SIG-M5 treated with dmso at 0.1 percent for 504 hours (cell line): ENCODE results near the gene DDA1.

ENCODE experiments used
- DNase-seq: peaks from one replicate; lab custom pipeline; 2025; ENCODE audit not compliant: unreplicated experiment; lab: John Stamatoyannopoulos, UW

Gene DDA1

DNA sequence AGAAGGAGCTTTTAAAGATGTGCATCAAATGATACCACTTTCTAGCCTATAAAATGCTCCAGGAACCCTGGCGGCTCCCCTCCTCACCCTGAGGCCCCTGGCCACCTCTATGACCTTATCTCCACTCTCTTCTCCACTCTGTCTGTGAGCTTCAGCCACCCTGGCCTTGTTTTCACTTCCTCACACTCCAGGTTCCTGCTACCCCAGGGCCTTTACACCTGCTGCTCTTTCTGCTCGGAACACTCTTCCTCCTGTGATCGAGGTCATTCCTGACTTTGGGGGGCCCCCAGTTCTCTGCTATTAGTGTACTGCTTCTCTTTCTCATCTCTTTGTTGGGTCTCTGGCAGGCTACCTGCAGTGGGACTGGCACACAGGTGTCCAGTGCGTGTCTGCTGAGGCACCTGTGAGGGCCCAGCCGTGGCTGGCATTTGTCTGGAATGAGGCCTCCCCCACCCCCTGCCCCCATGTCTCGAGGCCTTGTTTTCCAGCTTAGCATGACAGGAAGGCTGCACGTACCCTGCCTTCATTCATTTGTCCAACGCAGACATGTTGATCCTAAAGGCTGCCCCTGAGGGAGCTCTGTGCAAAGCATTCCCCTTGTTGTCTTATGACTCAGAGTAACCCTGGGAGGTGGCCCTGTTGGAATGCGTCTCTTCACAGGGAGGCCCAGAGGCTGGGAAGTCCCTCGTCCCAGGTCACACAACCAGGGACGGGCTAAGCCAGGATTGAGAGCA lies 2.3 kb downstream of the DDA1 start:
- no peak for DNase-seq

DNA sequence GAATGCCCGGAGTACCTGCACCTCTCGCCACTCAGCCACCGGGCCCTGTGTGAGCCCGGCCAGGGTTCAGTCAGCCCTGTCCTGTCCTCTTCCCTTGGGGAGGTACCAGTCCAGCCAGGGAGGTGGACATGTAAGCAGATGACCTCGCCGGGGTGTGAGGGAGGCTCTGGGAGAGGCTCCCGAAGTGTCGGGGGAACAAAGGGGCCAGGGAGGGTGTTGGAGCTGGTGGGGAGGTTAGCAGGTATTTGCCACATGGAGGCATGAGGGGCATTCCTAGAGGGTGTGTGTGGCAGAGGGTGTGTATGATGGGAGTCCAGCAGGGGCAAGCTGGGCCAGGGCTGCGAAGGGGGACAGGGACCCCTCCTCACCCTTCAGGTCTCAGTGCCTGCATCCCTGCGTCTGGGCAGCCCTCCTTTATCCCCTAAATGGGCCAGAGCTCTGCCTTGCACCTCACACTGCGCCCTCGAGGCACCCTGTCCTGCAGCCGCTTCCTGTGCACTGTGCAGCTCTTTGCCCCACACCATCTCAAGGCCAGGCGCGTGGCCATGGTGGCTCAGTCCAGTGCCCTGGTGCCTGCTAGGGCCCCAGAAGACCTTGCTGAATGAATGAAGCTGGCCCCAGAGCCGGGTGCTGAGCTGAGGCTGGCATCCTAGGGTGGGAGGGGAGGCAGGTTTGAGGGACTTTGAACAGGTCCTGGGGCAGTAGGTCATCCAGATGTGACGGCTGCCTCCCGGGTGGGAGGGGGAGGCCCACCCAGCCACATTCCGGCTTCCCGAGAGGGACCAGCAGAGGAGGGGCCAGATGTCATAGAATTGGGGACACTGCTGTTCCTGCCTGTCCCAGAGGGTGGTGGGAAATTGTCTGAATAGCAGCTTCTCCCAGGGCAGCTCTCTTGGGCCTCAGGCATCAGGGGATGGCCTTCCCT lies 3.1 kb downstream of the DDA1 start:
- no peak for DNase-seq

DNA sequence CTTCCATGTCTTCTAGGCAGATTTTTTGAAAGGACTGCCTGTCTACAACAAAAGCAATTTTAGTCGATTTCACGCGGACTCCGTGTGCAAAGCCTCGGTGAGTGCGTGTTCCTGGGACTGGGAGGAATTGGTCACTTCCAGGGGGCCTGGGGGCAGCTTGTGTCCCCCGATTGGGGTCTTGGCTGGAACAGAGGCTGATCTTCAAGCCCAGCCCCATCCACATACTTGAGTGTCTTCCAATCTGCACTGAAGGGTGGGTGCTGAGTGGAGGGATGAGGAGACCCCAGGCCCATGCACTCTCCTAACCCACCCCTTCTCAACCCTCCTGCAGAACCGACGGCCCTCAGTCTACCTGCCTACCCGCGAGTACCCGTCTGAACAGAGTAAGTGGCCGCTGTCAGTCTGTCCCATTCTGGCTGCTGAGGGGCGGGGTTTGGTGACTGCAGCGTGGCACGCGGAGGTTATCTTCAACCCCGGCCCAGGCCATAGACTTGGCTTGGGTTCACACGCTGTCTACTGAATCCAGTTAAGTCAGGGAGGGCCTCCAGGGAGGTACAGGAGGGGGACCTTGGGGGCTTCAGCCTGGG lies 4.7 kb downstream of the DDA1 start:
- DNase-seq: no peak

DNA sequence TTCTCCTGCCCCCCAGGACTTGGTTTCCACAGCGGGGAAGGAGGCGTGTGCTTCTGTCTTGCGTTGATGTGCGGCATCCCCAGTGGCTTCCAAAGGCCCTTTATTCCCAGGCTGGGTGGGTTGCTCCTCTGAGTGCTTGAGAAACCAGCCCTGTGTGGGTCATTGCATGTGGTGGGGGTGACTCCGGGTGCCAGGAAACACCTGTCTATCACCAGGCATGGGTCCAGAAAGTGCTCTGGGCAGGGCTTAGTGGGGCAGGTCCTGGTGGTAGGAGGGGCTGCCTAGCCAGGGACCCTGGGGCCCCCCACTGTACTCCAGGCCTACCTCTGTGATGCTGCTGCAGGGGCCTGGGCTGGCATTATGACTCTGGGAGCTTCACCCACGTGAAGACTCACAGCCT lies 9.6 kb downstream of the DDA1 start:
- DNase-seq: no peak

DNA sequence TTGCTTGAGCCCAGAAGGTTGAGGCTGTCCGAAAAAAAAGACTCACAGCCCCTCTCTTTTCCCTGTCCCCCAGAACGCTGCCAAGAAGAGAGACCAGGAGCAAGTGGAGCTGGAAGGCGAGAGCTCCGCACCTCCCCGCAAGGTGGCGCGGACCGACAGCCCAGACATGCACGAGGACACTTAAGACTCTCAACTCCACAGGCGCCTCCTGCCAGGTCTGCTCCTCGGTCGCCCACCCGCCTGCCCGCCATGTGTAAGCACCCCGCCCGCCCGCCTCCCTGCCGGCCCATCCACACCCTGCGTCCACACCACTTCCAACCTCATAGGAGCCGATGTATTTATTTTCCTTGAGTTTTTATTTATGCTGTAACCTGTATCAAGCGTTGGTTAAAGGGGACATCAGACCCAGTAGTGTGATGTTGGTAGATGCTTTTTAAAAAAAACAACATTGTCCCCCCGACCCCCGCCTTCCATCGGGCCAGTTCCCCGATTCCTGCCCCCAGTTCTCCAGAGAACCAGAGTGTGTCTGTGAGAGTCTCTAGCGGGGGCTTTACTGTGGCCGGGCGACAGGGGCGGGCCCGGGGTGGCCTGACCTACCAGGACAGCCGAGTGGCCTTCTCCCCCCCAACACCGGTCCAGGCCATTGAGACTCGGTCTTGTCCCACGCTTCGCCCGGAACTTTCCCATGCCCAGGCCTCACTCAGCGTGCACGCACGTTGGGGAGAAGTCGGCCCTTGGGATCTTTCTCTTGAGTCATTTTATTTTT lies 10.3 kb downstream of the DDA1 start:
- no peak for DNase-seq

DNA sequence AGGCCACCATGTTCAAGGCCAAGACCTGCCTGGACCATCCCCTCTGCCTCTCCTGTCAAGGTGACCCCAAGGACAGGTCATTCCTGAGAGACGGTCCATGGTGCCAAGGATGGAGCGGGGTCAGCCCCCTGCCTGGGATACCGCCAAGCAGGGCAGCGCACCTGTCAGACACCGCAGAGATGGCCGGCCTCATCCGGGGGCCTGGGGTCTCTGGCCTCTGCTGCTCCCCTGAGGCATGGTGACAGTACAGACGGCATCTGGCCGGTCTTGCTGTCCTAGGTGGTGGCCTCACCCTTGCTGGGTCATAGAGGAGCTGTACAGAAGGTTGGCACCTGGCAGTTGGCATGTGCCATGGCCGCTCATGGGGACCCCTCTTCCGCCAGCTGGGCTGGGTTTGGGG lies 11.1 kb downstream of the DDA1 start:
- no peak for DNase-seq

DNA sequence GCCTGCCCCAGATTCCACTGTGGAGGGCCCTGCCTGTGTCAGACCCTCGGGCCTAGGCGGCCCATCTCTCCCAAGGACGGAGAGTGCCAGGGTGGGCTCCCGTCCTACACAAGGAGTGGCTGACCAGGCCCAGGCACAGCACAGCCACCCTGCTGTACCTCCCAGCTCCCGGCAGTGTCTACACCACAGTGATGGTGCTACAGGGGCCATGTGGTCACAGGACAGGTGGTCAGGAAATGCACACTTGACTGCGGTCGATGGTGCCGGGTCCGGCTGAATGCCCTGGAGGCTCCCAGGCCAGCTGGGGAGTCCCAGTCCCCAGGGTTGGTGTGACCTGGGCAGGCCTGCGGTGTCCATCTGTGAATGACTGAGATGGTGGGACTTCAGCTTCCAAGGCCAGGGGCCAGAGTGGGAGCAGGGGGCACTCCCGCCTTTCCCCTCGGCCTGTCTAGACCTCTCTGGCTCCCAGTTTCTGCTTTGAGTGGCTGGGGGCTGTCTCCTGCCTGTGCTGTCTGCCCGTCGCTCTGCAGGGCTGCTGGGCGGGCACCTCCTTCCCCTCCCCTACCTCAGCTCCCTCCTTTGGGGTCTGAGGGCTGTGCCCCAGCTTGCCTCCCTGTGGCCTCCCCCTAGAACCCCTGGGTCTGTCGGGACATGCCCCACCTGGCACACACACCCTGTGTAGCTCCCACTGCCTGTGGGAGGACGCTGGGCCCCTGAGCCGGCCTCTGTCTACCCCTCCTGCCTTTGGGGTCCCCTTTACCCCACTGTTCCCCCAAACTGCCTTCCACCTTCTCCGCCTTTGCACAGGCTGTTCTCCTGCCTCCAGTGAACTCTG lies 12.5 kb downstream of the DDA1 start:
- no peak for DNase-seq

DNA sequence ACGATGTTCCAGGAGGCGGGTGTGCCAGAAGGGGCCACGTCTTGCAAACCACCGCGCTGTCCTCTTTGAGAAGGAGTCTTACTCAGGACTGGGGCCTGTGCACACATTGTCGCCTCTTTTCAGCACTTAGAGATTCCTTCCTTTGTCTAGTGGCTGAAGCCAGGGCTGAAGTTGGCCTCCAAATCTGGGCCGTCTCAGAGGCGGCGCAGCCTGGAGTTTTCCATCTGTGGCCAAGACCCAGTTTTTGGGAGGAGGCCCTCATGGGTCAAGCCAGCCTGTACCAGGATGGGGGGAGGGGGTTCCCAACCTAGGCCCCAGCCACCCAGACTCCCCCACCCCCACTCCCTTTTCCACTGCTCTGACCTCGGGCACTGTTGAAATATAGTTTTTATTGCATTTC lies 13.5 kb downstream of the DDA1 start:
- no peak for DNase-seq

DNA sequence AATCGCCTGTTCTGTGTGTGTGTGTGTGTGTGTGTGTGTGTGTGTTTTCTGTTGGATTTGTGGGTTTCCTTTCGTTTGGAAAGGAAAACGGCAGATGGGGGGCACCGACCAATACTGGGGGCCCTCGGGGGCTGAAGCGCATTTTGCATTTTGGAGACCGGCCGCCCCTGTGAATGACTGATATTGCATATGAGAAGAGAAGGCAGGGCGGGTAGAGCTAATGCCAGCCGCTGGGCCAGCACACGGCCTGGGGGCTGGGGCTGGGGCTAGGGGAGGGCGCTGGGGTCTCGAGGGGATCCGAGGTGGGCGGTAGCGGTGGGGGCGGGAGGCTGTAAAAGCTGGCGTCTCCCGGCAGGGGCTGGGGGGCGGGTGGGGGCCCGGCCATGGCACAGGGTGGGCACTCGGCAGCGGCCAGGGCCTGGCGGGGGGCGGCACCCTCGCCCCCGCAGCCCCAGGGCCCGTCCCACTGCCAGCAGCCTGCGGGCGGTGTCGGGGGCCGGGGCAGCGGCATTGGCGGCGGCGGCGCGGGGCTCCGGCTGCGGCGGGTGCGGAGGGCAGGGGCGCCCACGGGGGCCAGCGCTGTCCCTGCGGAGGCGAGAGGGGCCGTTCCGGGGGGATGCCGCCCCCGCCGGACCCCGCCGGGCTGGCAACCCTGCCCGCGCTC lies 14.1 kb downstream of the DDA1 start:
- DNase-seq: no peak

DNA sequence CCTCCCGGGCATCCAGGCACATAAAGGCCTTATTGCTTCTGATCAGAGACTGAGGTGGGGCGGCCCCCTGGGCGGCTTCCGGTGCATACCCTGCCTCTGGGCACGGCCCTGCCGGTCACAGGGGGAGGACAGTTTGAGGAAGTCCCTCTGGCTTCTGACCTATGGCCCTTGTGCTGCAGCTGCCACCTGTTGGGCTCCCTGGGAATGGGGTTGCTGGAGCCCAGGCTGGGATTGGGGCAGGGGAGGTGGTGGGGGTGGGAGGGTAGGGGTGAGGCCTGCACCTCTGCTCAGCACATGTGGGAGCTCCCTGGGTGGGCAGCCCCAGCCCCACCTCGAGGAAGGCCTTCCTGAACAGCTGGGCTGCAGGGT lies 14.6 kb downstream of the DDA1 start:
- DNase-seq: no peak

DNA sequence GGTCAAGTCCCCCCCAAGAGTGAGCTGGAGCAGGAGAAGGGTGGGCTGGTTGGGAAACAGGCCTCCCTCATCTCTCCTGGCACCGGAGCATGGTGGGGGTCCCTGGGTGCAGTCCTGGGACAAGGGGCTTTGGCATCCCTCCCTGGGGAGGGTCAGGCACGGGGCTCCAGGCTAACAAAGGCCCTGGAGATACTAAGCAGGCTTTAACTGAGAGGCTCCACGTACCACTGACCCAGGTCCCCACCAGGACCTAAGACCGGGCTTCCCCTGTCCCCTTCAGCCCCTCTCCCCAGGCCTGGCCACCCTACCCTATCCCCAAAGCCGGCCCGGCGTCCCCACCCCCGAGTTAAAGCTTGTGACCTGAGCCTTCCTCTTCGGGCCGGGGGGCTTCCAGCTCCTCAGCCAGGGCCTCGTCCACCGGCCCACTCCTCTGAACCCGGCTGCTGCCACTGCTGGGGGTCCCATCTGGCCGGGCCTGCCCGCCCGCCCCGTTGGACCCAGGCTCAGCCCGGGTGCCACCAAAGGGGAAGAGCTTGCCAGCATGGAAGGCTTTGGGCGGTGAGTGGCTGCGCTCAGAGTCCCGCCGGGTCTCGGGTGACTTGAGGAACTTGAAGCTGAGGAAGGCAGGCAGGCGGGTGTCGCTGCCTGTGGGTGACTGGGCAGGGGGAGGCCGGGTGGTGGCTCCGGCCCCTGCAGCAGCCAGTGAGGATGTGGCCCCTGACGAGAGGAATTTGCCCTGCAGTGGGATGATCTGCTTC lies 15.2 kb downstream of the DDA1 start:
- DNase-seq: no peak

DNA sequence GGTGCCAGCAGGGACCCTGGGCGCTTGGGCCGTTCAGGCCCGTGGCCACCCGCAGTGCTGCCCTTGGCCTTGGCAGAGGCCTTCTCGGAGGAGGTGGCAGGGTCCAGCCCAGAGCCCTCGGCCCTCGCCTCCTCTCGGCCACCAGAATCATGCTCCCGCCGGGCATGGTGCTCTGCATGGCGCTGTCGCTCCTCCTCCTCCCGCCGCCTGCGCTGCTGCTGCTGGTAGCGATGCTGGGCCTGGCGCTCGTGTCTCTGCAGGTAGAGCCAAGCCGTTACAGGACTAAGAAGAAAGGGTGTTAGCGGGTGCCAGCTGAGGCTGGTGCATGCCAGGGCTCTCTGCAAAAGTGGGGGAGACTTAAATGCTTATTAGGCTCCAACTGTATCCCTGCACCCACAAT lies 15.8 kb downstream of the DDA1 start:
- no peak for DNase-seq

DNA sequence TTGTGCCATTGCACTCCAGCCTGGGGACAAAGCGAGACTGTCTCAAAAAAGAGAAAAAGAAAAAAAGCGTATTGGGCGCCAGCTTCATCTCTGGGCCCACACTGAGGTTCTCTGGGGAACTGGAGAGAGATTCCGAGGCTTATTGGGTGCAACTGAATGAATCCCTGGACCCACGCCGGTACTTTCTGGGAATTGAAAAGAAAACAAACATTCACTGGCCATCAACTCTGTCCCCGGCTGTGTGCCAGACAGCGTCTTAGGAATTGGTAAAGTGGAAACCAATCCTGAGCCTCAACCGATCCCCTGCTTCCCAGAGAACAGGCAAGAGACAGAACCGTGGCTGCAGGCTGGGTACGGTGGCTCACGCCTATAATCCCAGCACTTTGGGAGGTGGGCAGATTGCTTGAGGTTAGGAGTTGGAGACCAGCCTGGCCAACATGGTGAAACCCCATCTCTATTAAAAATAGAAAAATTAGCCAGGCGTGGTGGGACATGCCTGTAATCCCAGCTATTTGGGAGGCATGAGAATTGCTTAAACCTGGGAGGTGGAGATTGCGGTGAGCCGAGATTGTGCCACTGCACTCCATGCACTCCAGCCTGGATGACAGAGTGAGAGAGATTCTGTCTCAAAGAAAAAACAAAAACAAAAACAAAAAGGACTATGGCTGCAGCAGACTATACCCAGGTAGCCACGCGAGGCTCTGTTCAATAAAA lies 16.7 kb downstream of the DDA1 start:
- no peak for DNase-seq

DNA sequence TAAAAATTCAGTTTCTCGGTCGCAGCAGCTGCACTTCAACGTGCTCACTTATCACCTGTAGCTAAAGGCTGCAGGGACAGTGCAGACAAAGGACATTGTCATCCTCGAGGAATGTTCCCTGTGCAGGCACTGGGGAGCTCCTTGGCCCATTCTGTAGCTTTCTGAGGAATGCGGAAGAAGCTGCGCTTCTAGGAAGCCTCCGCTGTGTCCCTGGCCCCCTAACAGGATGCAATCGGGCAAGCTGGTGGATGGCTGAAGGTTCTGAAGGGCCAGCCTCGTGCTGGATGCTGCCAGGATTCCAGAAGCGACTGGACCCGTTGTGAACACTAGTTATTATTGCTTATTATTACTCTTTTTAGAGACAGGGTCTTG lies 17.2 kb downstream of the DDA1 start:
- DNase-seq: no peak

DNA sequence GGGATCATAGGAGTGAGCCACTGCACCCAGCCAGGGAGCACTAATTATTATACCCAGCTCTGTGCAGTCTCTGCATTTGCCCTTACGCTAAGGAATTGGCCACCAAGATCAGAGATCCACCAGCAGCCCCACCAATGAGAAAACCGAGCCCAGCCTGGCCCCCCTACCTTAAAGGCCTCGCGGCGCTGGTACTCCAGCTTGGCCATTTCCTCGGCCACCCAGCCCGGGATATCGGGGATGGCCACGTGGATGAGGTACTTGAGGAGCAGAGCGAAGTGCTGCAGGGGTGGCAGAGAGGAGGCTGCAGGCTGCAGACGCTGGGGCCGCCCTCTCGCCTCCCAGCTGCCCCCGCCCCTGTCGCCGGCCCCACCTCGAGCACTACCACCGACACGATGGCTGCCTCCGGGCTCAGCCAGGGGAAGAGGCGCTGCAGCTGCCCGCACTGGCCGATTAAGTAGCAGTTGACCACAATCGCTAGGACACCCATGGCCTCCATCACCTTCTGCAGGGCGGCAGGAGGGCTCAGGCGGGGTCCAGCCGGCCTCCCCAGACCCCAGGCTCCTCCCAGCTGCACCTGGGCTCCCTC lies 17.8 kb downstream of the DDA1 start:
- no peak for DNase-seq

DNA sequence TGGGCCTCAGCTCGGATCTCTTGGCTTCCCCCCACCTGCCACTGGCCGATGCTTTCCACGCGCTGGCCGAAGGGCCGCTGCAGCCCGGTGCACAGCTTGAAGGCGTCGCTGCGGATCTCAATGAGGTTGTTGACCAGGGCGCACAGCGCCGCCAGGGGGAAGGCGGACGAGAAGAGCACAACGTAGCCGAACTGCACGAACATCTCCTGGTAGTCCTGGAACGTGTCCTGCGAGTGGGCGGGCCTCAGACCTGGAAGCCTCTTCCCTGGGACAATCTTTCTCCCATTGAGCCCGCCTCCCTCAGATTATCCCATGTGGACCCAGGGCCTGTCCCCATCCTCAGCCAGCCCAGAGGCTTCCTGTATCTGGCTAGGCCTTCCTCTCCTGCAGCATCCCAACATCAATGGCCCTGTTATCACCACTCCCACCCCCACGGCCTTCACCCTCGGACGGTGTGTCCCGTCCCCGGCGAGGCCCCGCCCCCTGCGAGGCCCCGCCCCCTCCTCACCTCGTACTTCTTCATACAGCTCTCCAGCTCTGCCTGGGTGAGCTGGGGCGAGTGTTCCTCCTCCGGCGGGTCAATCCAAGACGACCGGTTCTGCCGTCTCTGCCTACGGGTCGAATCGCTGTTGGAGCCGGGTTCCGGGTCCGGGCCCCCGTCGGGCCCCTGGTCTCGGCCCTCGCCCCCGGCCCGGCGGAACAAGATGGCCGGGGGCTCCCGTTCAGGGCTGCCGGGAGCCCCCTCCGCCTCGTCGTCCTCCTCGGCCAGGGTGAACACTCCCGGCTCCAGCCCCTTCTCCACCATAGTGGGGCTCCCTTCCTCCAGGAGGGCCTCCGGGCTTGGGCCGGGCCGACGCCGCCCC lies 18.5 kb downstream of the DDA1 start:
- peak; percentile 28 for DNase-seq
